ENCODE measurements around the gene DAAM2.

The DAAM2 gene

DNA sequence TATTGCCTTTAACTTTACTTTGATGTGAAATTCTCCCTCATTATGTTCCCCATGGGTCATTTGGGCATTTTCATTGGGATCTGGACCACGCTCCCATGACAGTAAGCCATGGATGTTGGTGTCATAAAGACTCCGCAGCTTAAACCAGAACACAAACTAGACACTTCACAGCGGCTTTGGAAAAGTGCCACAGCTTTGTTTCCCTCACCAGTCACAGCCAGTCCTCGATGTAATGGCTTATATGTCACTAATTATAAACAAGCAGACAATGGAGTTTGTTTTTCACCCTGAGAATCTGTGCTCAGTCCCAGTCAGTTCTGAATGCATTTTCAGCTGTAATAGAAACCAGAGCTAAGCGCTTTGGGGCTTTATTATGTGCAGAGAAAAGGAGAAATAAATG is 23.2 kb upstream of the DAAM2 start:
- POLR2A ChIA-PET, result no interaction called here
- DNase-seq (ENCODE audit: extremely low spot score), result no peak
- CTCF ChIA-PET, result no interaction called here
- TF ChIP-seq NFRKB (IDR thresholded peaks at IDR 0.05), result no peak
- no peak for TF ChIP-seq ELF4 (IDR thresholded peaks at IDR 0.05)
- TF ChIP-seq TARDBP (IDR thresholded peaks at IDR 0.05), result no peak
- no peak for TF ChIP-seq SP1 (IDR thresholded peaks at IDR 0.05)
- TF ChIP-seq FOXA1 (IDR thresholded peaks at IDR 0.05), result no peak
- TF ChIP-seq SUZ12 (IDR thresholded peaks at IDR 0.05), result no peak
- no peak for TF ChIP-seq FOXK2 (IDR thresholded peaks at IDR 0.05)
- TF ChIP-seq CTBP1 (IDR thresholded peaks at IDR 0.05; ENCODE audit: borderline replicate concordance), result no peak
- TF ChIP-seq, protein P1, sequence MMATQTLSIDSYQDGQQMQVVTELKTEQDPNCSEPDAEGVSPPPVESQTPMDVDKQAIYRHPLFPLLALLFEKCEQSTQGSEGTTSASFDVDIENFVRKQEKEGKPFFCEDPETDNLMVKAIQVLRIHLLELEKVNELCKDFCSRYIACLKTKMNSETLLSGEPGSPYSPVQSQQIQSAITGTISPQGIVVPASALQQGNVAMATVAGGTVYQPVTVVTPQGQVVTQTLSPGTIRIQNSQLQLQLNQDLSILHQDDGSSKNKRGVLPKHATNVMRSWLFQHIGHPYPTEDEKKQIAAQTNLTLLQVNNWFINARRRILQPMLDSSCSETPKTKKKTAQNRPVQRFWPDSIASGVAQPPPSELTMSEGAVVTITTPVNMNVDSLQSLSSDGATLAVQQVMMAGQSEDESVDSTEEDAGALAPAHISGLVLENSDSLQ (IDR thresholded peaks at IDR 0.05), result no peak
- no peak for TF ChIP-seq FOXM1 (IDR thresholded peaks at IDR 0.05; ENCODE audit: borderline replicate concordance)
- TF ChIP-seq ZNF384 (IDR thresholded peaks at IDR 0.05), result no peak
- no peak for TF ChIP-seq HDGF (IDR thresholded peaks at IDR 0.05; ENCODE audit: borderline replicate concordance)
- no peak for TF ChIP-seq ARNT (IDR thresholded peaks at IDR 0.05)
- no peak for TF ChIP-seq BHLHE40 (IDR thresholded peaks at IDR 0.05; ENCODE audit: borderline replicate concordance)
- no peak for TF ChIP-seq L3MBTL2 (conservative IDR thresholded peaks at IDR 0.05)
- no peak for TF ChIP-seq LEF1 (IDR thresholded peaks at IDR 0.05; ENCODE audit: borderline replicate concordance)

DNA sequence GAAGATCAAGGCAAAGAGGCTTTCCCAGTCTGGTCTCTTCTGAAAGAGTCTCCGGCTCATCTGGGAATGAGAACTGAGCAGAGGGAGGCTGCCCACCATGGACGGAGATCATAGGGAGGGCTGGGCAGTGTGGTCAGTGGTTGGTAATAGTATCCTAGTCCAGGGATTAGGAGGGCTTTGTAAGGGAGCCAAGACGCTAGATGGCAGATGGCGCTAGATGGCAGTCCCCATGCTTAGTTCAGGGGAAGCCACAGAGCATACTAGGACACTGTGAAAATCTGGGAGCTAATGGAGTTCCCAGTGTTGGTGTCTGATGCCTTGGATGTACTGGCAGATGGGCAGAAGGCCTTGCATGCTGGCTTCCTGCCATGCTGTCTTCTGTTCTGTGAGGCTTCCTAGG is 21.7 kb upstream of the DAAM2 start:
- ChIA-PET POLR2A (no interaction called here), CTCF (no interaction called here)
- TF ChIP-seq ZNF384 (IDR thresholded peaks at IDR 0.05) (no peak), L3MBTL2 (conservative IDR thresholded peaks at IDR 0.05) (no peak), FOXA1 (IDR thresholded peaks at IDR 0.05) (no peak), ARNT (IDR thresholded peaks at IDR 0.05) (no peak), FOXM1 (IDR thresholded peaks at IDR 0.05; ENCODE audit: borderline replicate concordance) (no peak), HDGF (IDR thresholded peaks at IDR 0.05; ENCODE audit: borderline replicate concordance) (no peak), SP1 (IDR thresholded peaks at IDR 0.05) (no peak), TARDBP (IDR thresholded peaks at IDR 0.05) (no peak), ELF4 (IDR thresholded peaks at IDR 0.05) (no peak), LEF1 (IDR thresholded peaks at IDR 0.05; ENCODE audit: borderline replicate concordance) (no peak), BHLHE40 (IDR thresholded peaks at IDR 0.05; ENCODE audit: borderline replicate concordance) (no peak), CTBP1 (IDR thresholded peaks at IDR 0.05; ENCODE audit: borderline replicate concordance) (no peak), FOXK2 (IDR thresholded peaks at IDR 0.05) (no peak), SUZ12 (IDR thresholded peaks at IDR 0.05) (no peak), NFRKB (IDR thresholded peaks at IDR 0.05) (no peak)
- TF ChIP-seq, protein P1 (IDR thresholded peaks at IDR 0.05), result no peak
- DNase-seq (ENCODE audit: extremely low spot score), result no peak

DNA sequence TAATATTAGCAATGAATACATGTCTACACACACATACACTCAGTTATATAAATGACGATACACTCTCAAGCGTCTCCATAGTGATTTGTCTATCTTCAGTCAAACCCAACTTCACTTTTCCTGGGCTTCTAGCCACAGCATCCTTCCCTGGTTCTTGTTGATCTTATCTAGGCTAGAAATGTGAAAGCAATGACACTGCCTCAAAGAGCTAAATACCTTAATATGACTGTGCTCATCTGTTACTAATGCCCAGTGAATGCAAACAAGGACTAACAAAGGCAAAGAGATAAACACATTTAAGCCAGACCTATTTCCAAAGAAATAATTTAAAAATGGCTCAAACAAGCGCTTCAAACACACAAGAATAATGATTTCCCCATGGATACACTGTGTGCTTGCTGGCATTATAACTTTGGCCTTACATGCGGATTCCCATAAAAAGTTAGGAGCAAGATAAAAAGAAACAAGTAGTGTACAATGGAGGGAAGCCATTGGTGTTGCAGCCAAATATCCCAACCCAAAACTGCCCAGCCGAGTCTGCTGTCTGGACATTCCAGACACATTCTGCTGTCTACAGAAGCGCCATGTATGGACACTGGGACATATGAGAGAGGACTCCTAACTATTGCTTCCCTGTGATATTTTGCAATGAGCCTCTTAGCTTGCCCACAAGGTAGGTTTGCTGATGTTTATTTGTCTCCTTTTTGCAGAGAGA is 19.5 kb upstream of the DAAM2 start:
- DNase-seq (ENCODE audit: extremely low spot score), result no peak
- TF ChIP-seq ELF4 (IDR thresholded peaks at IDR 0.05), result no peak
- no peak for TF ChIP-seq BHLHE40 (IDR thresholded peaks at IDR 0.05; ENCODE audit: borderline replicate concordance)
- no peak for TF ChIP-seq TARDBP (IDR thresholded peaks at IDR 0.05)
- TF ChIP-seq NFRKB (IDR thresholded peaks at IDR 0.05), result no peak
- TF ChIP-seq, protein P1 (IDR thresholded peaks at IDR 0.05), result no peak
- TF ChIP-seq HDGF (IDR thresholded peaks at IDR 0.05; ENCODE audit: borderline replicate concordance), result no peak
- POLR2A ChIA-PET, result no interaction called here

DNA sequence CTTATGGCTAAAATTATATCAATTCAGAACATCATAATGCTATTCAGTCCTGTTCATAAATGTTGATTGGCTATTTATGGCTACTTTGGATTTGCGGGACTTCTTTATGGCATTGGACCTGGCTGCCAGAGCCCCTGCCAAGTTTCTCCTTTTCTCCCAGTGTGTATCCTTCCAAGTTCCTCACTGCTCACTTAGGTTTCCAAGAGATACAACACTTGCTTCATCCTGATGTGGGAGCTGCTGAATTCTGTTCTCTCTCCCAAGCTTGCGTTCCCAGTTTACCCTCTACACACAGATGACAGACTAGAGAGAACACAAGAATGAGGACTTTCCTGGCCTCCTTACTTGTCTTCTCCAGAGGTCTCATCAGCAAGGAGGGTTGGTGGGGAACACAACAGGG is 18.4 kb upstream of the DAAM2 start:
- POLR2A ChIA-PET, result no interaction called here
- CTCF ChIA-PET, result no interaction called here
- TF ChIP-seq TARDBP (IDR thresholded peaks at IDR 0.05) (no peak), ARNT (IDR thresholded peaks at IDR 0.05) (no peak), LEF1 (IDR thresholded peaks at IDR 0.05; ENCODE audit: borderline replicate concordance) (no peak), CTBP1 (IDR thresholded peaks at IDR 0.05; ENCODE audit: borderline replicate concordance) (no peak), SUZ12 (IDR thresholded peaks at IDR 0.05) (no peak)
- no peak for DNase-seq (ENCODE audit: extremely low spot score)

More for the DNA sequence above, 19.5 kb upstream of the DAAM2 start:
- CTCF ChIA-PET, result no interaction called here

DNA sequence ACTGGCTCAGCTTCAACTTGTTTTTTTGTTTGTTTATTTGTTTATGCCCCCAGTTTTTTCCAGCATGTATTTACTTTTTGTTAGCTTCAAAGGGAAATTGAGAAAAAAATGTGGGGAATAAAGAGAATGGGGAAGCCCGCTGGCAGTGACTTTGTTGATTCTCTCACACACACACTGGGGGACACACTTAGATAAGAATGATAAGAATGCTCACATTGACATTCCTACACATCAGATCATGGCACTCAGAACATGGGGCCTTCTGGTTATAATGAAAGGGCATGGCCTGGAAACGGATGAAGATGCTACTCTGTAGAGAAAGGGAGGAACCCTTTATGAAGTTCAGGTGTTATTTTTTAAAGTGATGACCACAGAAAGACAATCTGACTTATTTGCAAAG is 15.6 kb upstream of the DAAM2 start:
- POLR2A ChIA-PET, result no interaction called here

More for the DNA sequence above, 15.6 kb upstream of the DAAM2 start:
- no peak for DNase-seq (ENCODE audit: extremely low spot score)
- no peak for TF ChIP-seq LEF1 (IDR thresholded peaks at IDR 0.05; ENCODE audit: borderline replicate concordance)
- TF ChIP-seq ELF4 (IDR thresholded peaks at IDR 0.05), result no peak
- TF ChIP-seq FOXA1 (IDR thresholded peaks at IDR 0.05), result no peak
- TF ChIP-seq TARDBP (IDR thresholded peaks at IDR 0.05), result no peak
- TF ChIP-seq ZNF384 (IDR thresholded peaks at IDR 0.05), result no peak
- TF ChIP-seq, protein P1 (IDR thresholded peaks at IDR 0.05), result no peak
- TF ChIP-seq FOXM1 (IDR thresholded peaks at IDR 0.05; ENCODE audit: borderline replicate concordance), result no peak
- TF ChIP-seq BHLHE40 (IDR thresholded peaks at IDR 0.05; ENCODE audit: borderline replicate concordance), result no peak
- no peak for TF ChIP-seq FOXK2 (IDR thresholded peaks at IDR 0.05)
- TF ChIP-seq ARNT (IDR thresholded peaks at IDR 0.05), result no peak
- no peak for TF ChIP-seq CTBP1 (IDR thresholded peaks at IDR 0.05; ENCODE audit: borderline replicate concordance)
- TF ChIP-seq L3MBTL2 (conservative IDR thresholded peaks at IDR 0.05), result no peak
- TF ChIP-seq HDGF (IDR thresholded peaks at IDR 0.05; ENCODE audit: borderline replicate concordance), result no peak
- CTCF ChIA-PET, result no interaction called here
